Activated B cell treated with CpG ODN at 0.5 μM for 24 hours (primary cell): ENCODE measurements around the gene SH3RF3. TPM values are rescaled to one million over a fixed set of nuclear protein-coding genes. Genes with fewer than 3 reads are reported as not detected.

ENCODE experiments used
- ATAC-seq: fragments of 200-7000 bp; cut with Tn5 transposase; one replicate; pipeline ENCODE4 v1.10.0; 2021; ENCODE audit warnings: low read depth, mild to moderate bottlenecking, moderate library complexity
- CTCF ChIA-PET: fragments of 350-600 bp; sonication (Branson Sonifier 250); formaldehyde crosslinking; loops from one replicate; lab custom pipeline; 2021; ENCODE audit warnings: antibody characterized with exemption; lab: Charles Lee
- POLR2A ChIA-PET: fragments of 350-600 bp; sonication (Branson Sonifier 250); formaldehyde crosslinking; loops from one replicate; lab custom pipeline; 2021; ENCODE audit warnings: antibody characterized with exemption; lab: Charles Lee
- DNase-seq: peaks from one replicate; pipeline ENCODE4 v3.0.0; 2022
- H3K27ac Mint-ChIP-seq: one replicate; pipeline ENCODE4 v1.8.0; 2020; ENCODE audit warnings: mixed read lengths
- H3K27me3 Mint-ChIP-seq: one replicate; pipeline ENCODE4 v1.8.0; 2021; ENCODE audit warnings: mixed read lengths
- H3K36me3 Mint-ChIP-seq: one replicate; pipeline ENCODE4 v1.8.0; 2021; ENCODE audit warnings: low read depth, mixed read lengths
- H3K4me1 Mint-ChIP-seq: one replicate; pipeline ENCODE4 v1.8.0; 2021; ENCODE audit warnings: mixed read lengths
- H3K4me3 Mint-ChIP-seq: one replicate; pipeline ENCODE4 v1.8.0; 2020; ENCODE audit warnings: mild to moderate bottlenecking, mixed read lengths
- H3K9me3 Mint-ChIP-seq: one replicate; pipeline ENCODE4 v1.8.0; 2020; ENCODE audit warnings: mixed read lengths
- CTCF ChIP-seq: fragments of 200-600 bp; IDR thresholded peaks from one replicate; pipeline ENCODE4 v1.8.0; 2022; ENCODE audit warnings: antibody characterized with exemption, mild to moderate bottlenecking
- intact Hi-C: fragments of 100-400 bp; cut with micrococcal nuclease; formaldehyde crosslinking; loops from one replicate; pipeline ENCODE4 v1.15.1; 2024
- total RNA-seq: library from RNA; stranded (reverse); gene quantifications from 2 replicates; pipeline ENCODE4 v1.2.3, GENCODE V29; 2022

Gene SH3RF3
- total RNA-seq, 1 donor from 2014 or later = 0.09 TPM

- Mint-ChIP-seq H3K4me3 (no peak overlapping the region), H3K27ac (no peak overlapping the region), H3K36me3 (no peaks in the 10 kb centered on the region), H3K4me1 (peaks cover 7% of the 10 kb centered on the region), H3K9me3 (no peaks in the 10 kb centered on the region), H3K27me3 (no peaks in the 10 kb centered on the region)
- ChIA-PET CTCF (no interaction called here), POLR2A (no interaction called here)
- TF ChIP-seq CTCF = no peak
- intact Hi-C loops = no loop called here
- no peak for DNase-seq
- no peak for ATAC-seq
These were observed 329.5 kb downstream of the SH3RF3 start for GRCh38 chr2:109458512-109458911.

- Mint-ChIP-seq H3K27me3 (no peaks in the 10 kb centered on the region), H3K9me3 (no peaks in the 10 kb centered on the region), H3K27ac (no peak overlapping the region), H3K4me3 (no peak overlapping the region), H3K36me3 (no peaks in the 10 kb centered on the region), H3K4me1 (peaks cover 7% of the 10 kb centered on the region)
- POLR2A ChIA-PET = no interaction called here
- CTCF ChIA-PET = no interaction called here
- no peak for ATAC-seq
- intact Hi-C loops = no loop called here
- TF ChIP-seq CTCF = no peak
- no peak for DNase-seq
These were observed 330.5 kb downstream of the SH3RF3 start for GRCh38 chr2:109459485-109459884.

GRCh38 chr2:109460553-109461324 lies 331.7 kb downstream of the SH3RF3 start:
- ChIA-PET POLR2A (no interaction called here), CTCF (no interaction called here)

GRCh38 chr2:109463236-109463635 lies 334.2 kb downstream of the SH3RF3 start:
- intact Hi-C loops = no loop called here
- ATAC-seq (no peak), DNase-seq (no peak)
- ChIA-PET POLR2A (no interaction called here), CTCF (no interaction called here)
- Mint-ChIP-seq H3K36me3 (no peaks in the 10 kb centered on the region), H3K4me1 (no peaks in the 10 kb centered on the region), H3K9me3 (no peaks in the 10 kb centered on the region), H3K4me3 (no peak overlapping the region), H3K27me3 (no peaks in the 10 kb centered on the region), H3K27ac (no peak overlapping the region)
- no peak for TF ChIP-seq CTCF

More at GRCh38 chr2:109460553-109461324, 331.7 kb downstream of the SH3RF3 start:
- Mint-ChIP-seq H3K4me1 (peaks cover 7% of the 10 kb centered on the region), H3K4me3 (no peak overlapping the region), H3K27me3 (no peaks in the 10 kb centered on the region), H3K27ac (no peak overlapping the region), H3K9me3 (no peaks in the 10 kb centered on the region), H3K36me3 (no peaks in the 10 kb centered on the region)
- no peak for TF ChIP-seq CTCF
- intact Hi-C loops = no loop called here
- no peak for ATAC-seq
- DNase-seq = no peak

- Mint-ChIP-seq H3K9me3 (no peaks in the 10 kb centered on the region), H3K4me3 (no peak overlapping the region), H3K27me3 (no peaks in the 10 kb centered on the region), H3K27ac (no peak overlapping the region), H3K4me1 (no peaks in the 10 kb centered on the region), H3K36me3 (no peaks in the 10 kb centered on the region)
- no peak for TF ChIP-seq CTCF
- intact Hi-C loops = no loop called here
- POLR2A ChIA-PET = no interaction called here
- ATAC-seq (no peak), DNase-seq (no peak)
- CTCF ChIA-PET = no interaction called here
These were observed 334.9 kb downstream of the SH3RF3 start for GRCh38 chr2:109463891-109464290.
